H1 (cell line): ENCODE measurements around the gene NKAIN2. TPM values are rescaled to one million over a fixed set of nuclear protein-coding genes. Genes with fewer than 3 reads are reported as not detected.

Experiments
- CTCF ChIA-PET: fragments of 300-600 bp; sonication (Branson Sonifier 250); formaldehyde crosslinking; loops from one replicate; lab custom pipeline; 2021; ENCODE audit not compliant: partially characterized antibody; lab: Charles Lee
- POLR2A ChIA-PET: fragments of 300-600 bp; sonication (Branson Sonifier 250); formaldehyde crosslinking; loops from one replicate; lab custom pipeline; 2021; ENCODE audit warnings: inconsistent platforms; ENCODE audit not compliant: partially characterized antibody; lab: Charles Lee
- DNase-seq, 2 experiments: peaks; one replicate each; pipeline versions ENCODE4 v3.0.0 to v3.0.0-alpha.2; 2010 to 2022; ENCODE audit warnings: low spot score in 2 of 2, low read depth in 1 of 2, mixed read lengths in 1 of 2
- FAIRE-seq: peaks from 2 replicates; lab custom pipeline; 2011; peaks lifted over from hg19 to GRCh38; lab: Jason Lieb, UNC
- H2AFZ ChIP-seq: 2 replicates; pipeline ENCODE4 v1.8.1; 2012; ENCODE audit warnings: low read length, inconsistent platforms
- H2AK5ac ChIP-seq: 2 replicates; pipeline ENCODE4 v1.6.1; 2013; ENCODE audit warnings: low read depth, low read length
- H2BK120ac ChIP-seq: replicated peaks from 2 replicates; pipeline ENCODE3; 2013; ENCODE audit warnings: low read depth, low read length, inconsistent platforms
- H2BK12ac ChIP-seq: 2 replicates; pipeline ENCODE4 v1.6.1; 2013; ENCODE audit warnings: low read depth, low read length
- H2BK15ac ChIP-seq: 2 replicates; pipeline ENCODE4 v1.6.1; 2013; ENCODE audit warnings: low read length
- H2BK20ac ChIP-seq: 2 replicates; pipeline ENCODE4 v1.6.1; 2013; ENCODE audit warnings: low read length
- H2BK5ac ChIP-seq: 2 replicates; pipeline ENCODE4 v1.6.1; 2013; ENCODE audit warnings: low read depth, low read length
- H3K14ac ChIP-seq: 2 replicates; pipeline ENCODE4 v1.6.1; 2013; ENCODE audit warnings: inconsistent platforms; ENCODE audit not compliant: insufficient read length
- H3K18ac ChIP-seq: 2 replicates; pipeline ENCODE4 v1.6.1; 2013; ENCODE audit warnings: low read length; ENCODE audit errors: extremely low read depth
- H3K23ac ChIP-seq: 2 replicates; pipeline ENCODE4 v1.6.1; 2013; ENCODE audit warnings: inconsistent platforms; ENCODE audit not compliant: insufficient read length
- H3K23me2 ChIP-seq: 2 replicates; pipeline ENCODE4 v1.6.1; 2013; ENCODE audit warnings: low read depth, low read length
- H3K27ac ChIP-seq: 2 replicates; pipeline ENCODE4 v1.6.1; 2011; ENCODE audit warnings: low read depth, low read length, inconsistent platforms
- H3K27me3 ChIP-seq, 4 experiments: replicated peaks in 1 of 4; 1 replicate in 1 of 4; 2 replicates in 3 of 4; pipeline versions ENCODE4 v1.6.1 to v1.8.1; 2011 to 2013; ENCODE audit warnings: low read length in 3 of 4, mild to moderate bottlenecking in 3 of 4, inconsistent platforms in 2 of 4, mixed read lengths in 2 of 4, moderate library complexity in 1 of 4; ENCODE audit not compliant: control insufficient read depth in 3 of 4, insufficient read depth in 3 of 4; ENCODE audit errors: extremely low read depth in 1 of 4
- H3K36me3 ChIP-seq, 4 experiments: 2 replicates each; pipeline versions ENCODE4 v1.6.1 to v1.8.1; 2011 to 2013; ENCODE audit warnings: mild to moderate bottlenecking in 4 of 4, low read length in 3 of 4, moderate library complexity in 2 of 4, control low read depth in 1 of 4, inconsistent platforms in 1 of 4; ENCODE audit not compliant: insufficient read depth in 4 of 4, control insufficient read depth in 2 of 4
- H3K4ac ChIP-seq: replicated peaks from 2 replicates; pipeline ENCODE3; 2013; ENCODE audit warnings: low read length, low read depth, mixed read lengths, inconsistent platforms; ENCODE audit not compliant: insufficient read length
- H3K4me1 ChIP-seq, 4 experiments: replicated peaks in 1 of 4; 1 replicate in 1 of 4; 2 replicates in 3 of 4; pipeline versions ENCODE4 v1.6.1 to v1.8.1; 2011 to 2013; ENCODE audit warnings: low read length in 3 of 4, inconsistent platforms in 2 of 4, mixed read lengths in 1 of 4; ENCODE audit not compliant: insufficient read depth in 4 of 4, control insufficient read depth in 3 of 4
- H3K4me2 ChIP-seq, 2 experiments: 2 replicates each; pipeline versions ENCODE4 v1.6.1 to v1.8.1; 2011 to 2013; ENCODE audit warnings: low read depth in 2 of 2, low read length in 2 of 2, control low read depth in 1 of 2, inconsistent platforms in 1 of 2, mild to moderate bottlenecking in 1 of 2; ENCODE audit not compliant: insufficient read depth in 1 of 2
- H3K4me3 ChIP-seq, 4 experiments: fragments of 200-600, 300-600 bp in 1 of 4; sonication (generic), shearing (Covaris generic), sonication (Bioruptor Twin) in 1 of 4; 2 replicates each; pipeline versions ENCODE4 v1.5.1 to v1.8.1; 2011 to 2016; ENCODE audit warnings: low read length in 4 of 4, low read depth in 3 of 4, control low read depth in 2 of 4, inconsistent platforms in 2 of 4, mild to moderate bottlenecking in 2 of 4, mixed read lengths in 1 of 4, moderate library complexity in 1 of 4; ENCODE audit not compliant: insufficient read depth in 2 of 4; ENCODE audit errors: extremely low read depth in 1 of 4
- H3K56ac ChIP-seq: replicated peaks from 2 replicates; pipeline ENCODE3; 2013; ENCODE audit warnings: low read depth, mild to moderate bottlenecking, mixed read lengths, low read length, inconsistent platforms; ENCODE audit not compliant: insufficient read length
- H3K79me1 ChIP-seq: 2 replicates; pipeline ENCODE4 v1.6.1; 2013; ENCODE audit warnings: low read depth, low read length, control low read depth
- H3K79me2 ChIP-seq, 2 experiments: 2 replicates each; pipeline versions ENCODE4 v1.6.1 to v1.8.1; 2012 to 2013; ENCODE audit warnings: low read length in 2 of 2, mild to moderate bottlenecking in 2 of 2, inconsistent platforms in 1 of 2; ENCODE audit not compliant: insufficient read depth in 2 of 2, control insufficient read depth in 1 of 2
- H3K9ac ChIP-seq, 4 experiments: replicated peaks in 1 of 4; 1 replicate in 1 of 4; 2 replicates in 3 of 4; pipeline versions ENCODE4 v1.6.1 to v1.8.1; 2011 to 2013; ENCODE audit warnings: low read depth in 3 of 4, low read length in 3 of 4, control low read depth in 2 of 4, mild to moderate bottlenecking in 2 of 4, moderate library complexity in 2 of 4, inconsistent platforms in 1 of 4; ENCODE audit errors: extremely low read depth in 1 of 4
- H3K9me3 ChIP-seq, 2 experiments: 2 replicates each; pipeline versions ENCODE4 v1.6.1 to v1.8.1; 2012 to 2013; ENCODE audit warnings: mild to moderate bottlenecking in 2 of 2, moderate library complexity in 2 of 2, control low read depth in 1 of 2, inconsistent platforms in 1 of 2, low read depth in 1 of 2, low read length in 1 of 2, mixed read lengths in 1 of 2; ENCODE audit not compliant: insufficient read depth in 2 of 2
- H4K20me1 ChIP-seq, 2 experiments: replicated peaks in 1 of 2; 2 replicates each; pipeline versions ENCODE3 to v1.8.1; 2011 to 2013; ENCODE audit warnings: inconsistent platforms in 2 of 2, low read length in 2 of 2, mild to moderate bottlenecking in 1 of 2; ENCODE audit not compliant: insufficient read depth in 2 of 2, control insufficient read depth in 1 of 2
- H4K5ac ChIP-seq: 2 replicates; pipeline ENCODE4 v1.6.1; 2013; ENCODE audit warnings: low read length, low read depth, mixed read lengths, inconsistent platforms; ENCODE audit not compliant: insufficient read length
- H4K8ac ChIP-seq: 2 replicates; pipeline ENCODE4 v1.8.0; 2013; ENCODE audit warnings: mild to moderate bottlenecking, moderate library complexity, low read length, inconsistent platforms; ENCODE audit not compliant: insufficient read depth; ENCODE audit errors: extremely low read depth
- H4K91ac ChIP-seq: replicated peaks from 2 replicates; pipeline ENCODE3; 2013; ENCODE audit warnings: low read length, mixed read lengths, inconsistent platforms; ENCODE audit not compliant: insufficient read length
- POLR2AphosphoS5 ChIP-seq: IDR thresholded peaks from 2 replicates; pipeline ENCODE4 v1.6.1; 2011; ENCODE audit warnings: low read depth, low read length
- RBBP5 ChIP-seq: IDR thresholded peaks from 2 replicates; pipeline ENCODE4 v1.7.1; 2012; ENCODE audit warnings: low read depth, mild to moderate bottlenecking, inconsistent platforms, low read length, moderate library complexity, borderline replicate concordance
- SAP30 ChIP-seq: fragments of 300-600 bp; sonication (generic); IDR thresholded peaks from 2 replicates; pipeline ENCODE4 v1.7.1; 2012; ENCODE audit warnings: low read length, moderate library complexity, mild to moderate bottlenecking, inconsistent platforms; ENCODE audit not compliant: insufficient read depth, insufficient replicate concordance
- TEAD4 ChIP-seq: IDR thresholded peaks from 2 replicates; pipeline ENCODE4 v1.6.1; 2012; ENCODE audit warnings: low read depth, low read length, inconsistent platforms, mixed read lengths
- WGBS, 2 experiments: shearing (Covaris generic) in 1 of 2; methylation state at CpG; one replicate each; pipeline versions ENCODE4 v1.1.6 to v1.1.7; 2013 to 2015; ENCODE audit warnings: low lambda C conversion rate in 2 of 2, mixed read lengths in 2 of 2, inconsistent platforms in 1 of 2, low coverage in 1 of 2, missing lambda C conversion rate in 1 of 2; ENCODE audit not compliant: insufficient replicate concordance in 2 of 2, insufficient coverage in 1 of 2, insufficient read length in 1 of 2; ENCODE audit errors: extremely low coverage in 1 of 2, missing lambda C conversion rate in 1 of 2; 5-methylcytosine and 5-hydroxymethylcytosine counted together
- polyA plus RNA-seq, 7 experiments: library from polyadenylated mRNA; depleted of rRNA in 3 of 7; stranded (reverse) in 5 of 7; unstranded in 2 of 7; fragments of >200 nt in 5 of 7; fragments of 200-250 nt in 2 of 7; gene quantifications; 1 replicate in 5 of 7; 2 replicates in 1 of 7; 4 replicates in 1 of 7; pipeline versions ENCODE4 v1.2.1 to v1.2.3, GENCODE V29; 2011 to 2013; ENCODE audit warnings: missing spikeins in 2 of 7, mixed read lengths in 2 of 7
- total RNA-seq: library from RNA; stranded (reverse); fragmentation: NEBNext Ultra II Directional; extraction: Animal tissue kit (Norgen Biotek cat#: 25700); gene quantifications from 2 replicates; pipeline ENCODE4 v1.2.1, GENCODE V29; 2021

Gene NKAIN2
- total and polyA plus RNA-seq, 2 of the 8 experiments (the other 6 are each of a cell fraction or from before 2014, with no cell fraction given): 0.20 to 0.34 TPM

DNA sequence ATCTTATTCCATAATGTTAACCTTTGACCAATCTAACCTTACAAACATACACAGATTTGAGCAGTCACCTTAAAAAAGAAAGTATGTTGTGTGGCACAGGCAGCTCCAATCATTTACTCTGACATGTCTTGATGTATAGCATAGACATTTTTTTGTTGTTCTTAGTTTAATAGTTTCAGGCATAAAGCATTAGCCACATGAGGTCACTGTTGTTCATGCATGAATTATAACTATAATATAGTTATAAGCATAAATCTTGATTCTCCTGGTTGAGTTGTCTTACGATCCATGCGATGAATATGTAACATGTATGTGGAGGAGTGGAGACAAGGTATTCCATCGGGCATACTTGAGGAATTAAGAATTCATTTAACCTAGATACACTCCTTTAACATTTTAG is 26.1 kb upstream of the NKAIN2 start:
- no peak overlapping the region for H2BK120ac ChIP-seq
- H3K4me2 ChIP-seq: no peak overlapping the region
- H4K20me1 ChIP-seq: no peaks in the 10 kb centered on the region
- H3K4me3 ChIP-seq: no peak overlapping the region
- ChIA-PET POLR2A (no interaction called here), CTCF (interaction anchor here (1.8 to 3.2 kb wide), 2 partner anchors 25 to 188 kb away, joined by 5 to 11 read pairs; no protein-coding TSS in a partner anchor)
- H3K18ac ChIP-seq: no peak overlapping the region
- H4K5ac ChIP-seq: no peak overlapping the region
- 91% methylated on average over 3 of the region's 3 CpGs; no CpG with 5 or more reads in 1 of the 2 experiments for WGBS, 2 experiments
- H3K14ac ChIP-seq: no peak overlapping the region
- FAIRE-seq (no peak), DNase-seq (no peak)
- H2AK5ac ChIP-seq: no peak overlapping the region
- no peak overlapping the region for H2BK20ac ChIP-seq
- H2AFZ ChIP-seq: no peak overlapping the region
- no peak overlapping the region for H2BK12ac ChIP-seq
- H3K79me2 ChIP-seq: no peaks in the 10 kb centered on the region
- H3K36me3 ChIP-seq: no peaks in the 10 kb centered on the region
- no peak overlapping the region for H3K56ac ChIP-seq
- no peaks in the 10 kb centered on the region for H3K79me1 ChIP-seq
- H3K4me1 ChIP-seq: no peaks in the 10 kb centered on the region
- H3K23ac ChIP-seq: no peak overlapping the region
- no peak overlapping the region for H4K91ac ChIP-seq
- H2BK5ac ChIP-seq: no peak overlapping the region
- no peak overlapping the region for H2BK15ac ChIP-seq
- no peak overlapping the region for H4K8ac ChIP-seq
- H3K4ac ChIP-seq: no peak overlapping the region
- H3K9ac ChIP-seq: no peak overlapping the region
- no peaks in the 10 kb centered on the region for H3K9me3 ChIP-seq
- TF ChIP-seq RBBP5 (no peak), SAP30 (no peak), POLR2AphosphoS5 (no peak), TEAD4 (no peak)
- TF ChIP-seq, all 59 proteins: peak for 0
- H3K23me2 ChIP-seq: no peaks in the 10 kb centered on the region; the same call in 1 of the 2 replicates
- no peak overlapping the region for H3K27ac ChIP-seq
- no peaks in the 10 kb centered on the region for H3K27me3 ChIP-seq
